ENCODE measurements around the gene ELSPBP1.

- TF ChIP-seq YY1 (IDR thresholded peaks at IDR 0.05; ENCODE audit: insufficient read depth, insufficient read length) (no peak), SUZ12 (IDR thresholded peaks at IDR 0.05; ENCODE audit: extremely low read depth, insufficient read depth, insufficient read length) (no peak), ZNF274 (IDR thresholded peaks at IDR 0.05; ENCODE audit: low read depth, low read length) (no peak)
These were observed 29.1 kb downstream of the ELSPBP1 start for GRCh38 chr19:48023518-48023917.

Data from NT2/D1 (cell line).